ENCODE measurements around the gene SLC1A5.
A peak's percentile ranks its signal among the peaks of the same experiment; 100 is the strongest.

- TF ChIP-seq AR (CRISPR knock-in tag; IDR thresholded peaks at IDR 0.05) (no peak), TCF7 (CRISPR knock-in tag; IDR thresholded peaks at IDR 0.05; ENCODE audit: low read depth) (0 out of 2 replicates have a peak, but pooled peaks have one; percentile 21), CTCF (IDR thresholded peaks at IDR 0.05) (no peak), CREM (CRISPR knock-in tag; IDR thresholded peaks at IDR 0.05) (0 out of 2 replicates have a peak, but pooled peaks have one; percentile 52)
These were observed at the start of gene SLC1A5 for GRCh38 chr19:46788262-46788967.
